K562 (cell line): ENCODE results near the gene PTPN18. TPM values are rescaled to one million over a fixed set of nuclear protein-coding genes. Genes with fewer than 3 reads are reported as not detected.
A peak's percentile ranks its signal among the peaks of the same experiment; 100 is the strongest.

ENCODE experiments used
- BCOR ChIP-seq: fragments of 450-650 bp; IDR thresholded peaks from 2 replicates; pipeline ENCODE4 v1.6.1; 2016
- CBFA2T3 ChIP-seq: fragments of 450-650 bp; IDR thresholded peaks from 2 replicates; pipeline ENCODE4 v1.6.1; 2017
- CBX2 ChIP-seq: fragments of 200-600 bp; sonication (generic); IDR thresholded peaks from one replicate; pipeline ENCODE4 v1.6.1; 2012; ENCODE audit warnings: mild to moderate bottlenecking, low read length, inconsistent platforms; ENCODE audit not compliant: insufficient read depth, poor library complexity, severe bottlenecking
- CGGBP1 ChIP-seq: fragments of 250-450 bp; sonication (Bioruptor Pico); IDR thresholded peaks from 2 replicates; pipeline ENCODE4 v1.9.0; 2021; ENCODE audit warnings: mild to moderate bottlenecking
- FOXK1 ChIP-seq: sonication (generic); formaldehyde crosslinking; IDR thresholded peaks from 2 replicates; pipeline ENCODE4 v1.8.0; 2022; ENCODE audit warnings: missing genetic modification reagents, mild to moderate bottlenecking, borderline replicate concordance
- FUS ChIP-seq: fragments of 200-400 bp; formaldehyde crosslinking; optimal IDR thresholded peaks from 2 replicates; pipeline ENCODE3; 2017; ENCODE audit warnings: low read depth, low read length
- HDAC6 ChIP-seq: IDR thresholded peaks from 2 replicates; pipeline ENCODE4 v1.6.1; 2012; ENCODE audit warnings: low read depth, mild to moderate bottlenecking, control low read depth, inconsistent platforms, low read length, moderate library complexity
- HNRNPH1 ChIP-seq: fragments of 200-400 bp; formaldehyde crosslinking; optimal IDR thresholded peaks from 2 replicates; pipeline ENCODE3; 2017; ENCODE audit warnings: low read depth, mild to moderate bottlenecking, low read length, moderate library complexity
- HSF4 ChIP-seq: fragments of 250-450 bp; sonication (Bioruptor Pico); IDR thresholded peaks from 2 replicates; pipeline ENCODE4 v2.1.2; 2022; ENCODE audit warnings: mild to moderate bottlenecking, moderate library complexity, borderline replicate concordance
- KDM2B ChIP-seq: fragments of 250-450 bp; sonication (Bioruptor Pico); IDR thresholded peaks from 2 replicates; pipeline ENCODE4 v1.8.0; 2021; ENCODE audit warnings: mild to moderate bottlenecking, moderate library complexity
- KLF6 ChIP-seq: fragments of 250-450 bp; sonication (Bioruptor Pico); IDR thresholded peaks from 2 replicates; pipeline ENCODE4 v1.4.0; 2020; ENCODE audit warnings: mild to moderate bottlenecking, moderate library complexity, borderline replicate concordance
- LARP7 ChIP-seq: fragments of 450-650 bp; IDR thresholded peaks from 2 replicates; pipeline ENCODE4 v1.6.1; 2016
- LEF1 ChIP-seq: fragments of 450-650 bp; IDR thresholded peaks from 2 replicates; pipeline ENCODE4 v1.6.1; 2016; ENCODE audit warnings: mild to moderate bottlenecking
- MYNN ChIP-seq, 2 experiments: sonication (generic); formaldehyde crosslinking in 1 of 2; IDR thresholded peaks; 2 replicates each; pipeline versions ENCODE4 v1.5.0 to v1.6.1; 2016 to 2020; ENCODE audit warnings: antibody characterized with exemption in 1 of 2, missing genetic modification reagents in 1 of 2
- NFATC3 ChIP-seq: fragments of 450-650 bp; IDR thresholded peaks from 2 replicates; pipeline ENCODE4 v1.6.1; 2017; ENCODE audit warnings: mild to moderate bottlenecking
- NFE2 ChIP-seq: IDR thresholded peaks from 2 replicates; pipeline ENCODE4 v1.6.1; 2014; ENCODE audit warnings: antibody characterized with exemption, low read depth
- NFYB ChIP-seq: IDR thresholded peaks from 2 replicates; pipeline ENCODE4 v1.6.1; 2011; ENCODE audit warnings: mild to moderate bottlenecking, moderate library complexity; ENCODE audit not compliant: insufficient read length; ENCODE audit errors: extremely low read depth
- RB1 ChIP-seq: fragments of 450-650 bp; IDR thresholded peaks from 2 replicates; pipeline ENCODE4 v1.6.1; 2017; ENCODE audit warnings: low read depth, mild to moderate bottlenecking
- RCOR1 ChIP-seq, 2 experiments: IDR thresholded peaks; 2 replicates each; pipeline ENCODE4 v1.6.1; 2012; ENCODE audit warnings: low read depth in 2 of 2, low read length in 2 of 2, borderline replicate concordance in 1 of 2, improper control_type of control experiment in 1 of 2
- SNAPC5 ChIP-seq: fragments of 250-450 bp; sonication (Bioruptor Pico); IDR thresholded peaks from 2 replicates; pipeline ENCODE4 v1.8.0; 2021; ENCODE audit warnings: moderate library complexity, mild to moderate bottlenecking, inconsistent platforms
- SRSF7 ChIP-seq: fragments of 200-400 bp; formaldehyde crosslinking; optimal IDR thresholded peaks from 2 replicates; pipeline ENCODE3; 2017; ENCODE audit warnings: mild to moderate bottlenecking, low read depth, low read length
- U2AF1 ChIP-seq: fragments of 200-400 bp; formaldehyde crosslinking; optimal IDR thresholded peaks from 2 replicates; pipeline ENCODE3; 2017; ENCODE audit warnings: mild to moderate bottlenecking, low read depth, low read length, moderate library complexity
- ZBTB33 ChIP-seq: sonication (generic); formaldehyde crosslinking; IDR thresholded peaks from 2 replicates; pipeline ENCODE4 v1.8.1; 2023; ENCODE audit warnings: mild to moderate bottlenecking, missing genetic modification reagents
- ZBTB7A ChIP-seq: IDR thresholded peaks from 2 replicates; pipeline ENCODE4 v1.6.1; 2011; ENCODE audit warnings: low read depth, mild to moderate bottlenecking, low read length, moderate library complexity, borderline replicate concordance; ENCODE audit not compliant: control insufficient read depth
- ZFX ChIP-seq: sonication (generic); formaldehyde crosslinking; IDR thresholded peaks from 2 replicates; pipeline ENCODE4 v1.8.0; 2022; ENCODE audit warnings: mild to moderate bottlenecking, missing genetic modification reagents, moderate library complexity
- ZKSCAN1 ChIP-seq: fragments of 150-350 bp; IDR thresholded peaks from 2 replicates; pipeline ENCODE4 v1.6.1; 2016; ENCODE audit warnings: low read depth, low read length
- ZNF134 ChIP-seq: fragments of 250-450 bp; sonication (Bioruptor Pico); conservative IDR thresholded peaks from 2 replicates; pipeline ENCODE4 v1.4.0; 2020
- ZNF146 ChIP-seq: IDR thresholded peaks from one replicate; pipeline ENCODE4 v1.6.1; 2018; ENCODE audit warnings: missing compliant biosample characterization; ENCODE audit not compliant: unreplicated experiment
- ZNF175 ChIP-seq: fragments of 200-800 bp; sonication (Bioruptor generic); IDR thresholded peaks from 2 replicates; pipeline ENCODE4 v1.6.1; 2016; ENCODE audit warnings: low read depth, mild to moderate bottlenecking, missing genetic modification characterization, missing compliant biosample characterization
- ZNF431 ChIP-seq: sonication (generic); formaldehyde crosslinking; IDR thresholded peaks from 2 replicates; pipeline ENCODE4 v1.8.0; 2022; ENCODE audit warnings: mild to moderate bottlenecking, missing genetic modification reagents
- ZNF699 ChIP-seq: fragments of 250-450 bp; sonication (Bioruptor Pico); IDR thresholded peaks from 2 replicates; pipeline ENCODE4 v1.8.0; 2021; ENCODE audit warnings: mild to moderate bottlenecking, moderate library complexity; ENCODE audit not compliant: insufficient replicate concordance
- polyA plus RNA-seq, 8 experiments: library from polyadenylated mRNA; depleted of rRNA in 4 of 8; stranded (reverse) in 5 of 8; unstranded in 3 of 8; fragments of >200 nt; fragmentation: Nextera tagmentation in 2 of 8; fragmentation: Illumina TruSeq in 1 of 8; extraction: Ambion mirVana in 2 of 8; extraction: Trizol in 1 of 8; gene quantifications; 2 replicates each; pipeline versions ENCODE4 v1.2.1 to v1.2.3, GENCODE V29; 2011 to 2014; ENCODE audit warnings: inconsistent platforms in 1 of 8, missing spikeins in 1 of 8
- total RNA-seq, 7 experiments: library from RNA; depleted of rRNA in 6 of 7; stranded (reverse); fragments of >200 nt in 6 of 7; fragmentation: Illumina TruSeq in 2 of 7; extraction: Trizol in 2 of 7; gene quantifications; 2 replicates each; pipeline versions ENCODE4 v1.2.1 to v1.2.3, GENCODE V29; 2011 to 2021; ENCODE audit warnings: low replicate concordance in 1 of 7

The PTPN18 gene
- total and polyA plus RNA-seq, 9 of the 15 experiments (the other 6 are each of a cell fraction or from before 2014, with no cell fraction given), result 11.6 to 90.7 (median 49.6) TPM

- TF ChIP-seq U2AF1, result no peak
- TF ChIP-seq CGGBP1 (CRISPR knock-in tag), result no peak
- TF ChIP-seq FOXK1 (CRISPR knock-in tag), result no peak
- TF ChIP-seq ZNF134 (CRISPR knock-in tag), result no peak
- no peak for TF ChIP-seq ZNF175 (CRISPR knock-in tag)
- no peak for TF ChIP-seq LARP7
- no peak for TF ChIP-seq SNAPC5 (CRISPR knock-in tag)
- no peak for TF ChIP-seq HDAC6
- no peak for TF ChIP-seq ZBTB33 (CRISPR knock-in tag)
- TF ChIP-seq ZNF699 (CRISPR knock-in tag), result no peak
- peak; percentile 17; the same call in 1 of the 2 replicates for TF ChIP-seq ZFX (CRISPR knock-in tag)
- no peak for TF ChIP-seq HNRNPH1
- TF ChIP-seq ZNF431 (CRISPR knock-in tag), result no peak
- 0 out of 2 replicates have a peak, but pooled peaks have one; percentile 26 for TF ChIP-seq KDM2B (CRISPR knock-in tag)
- TF ChIP-seq SRSF7, result no peak
- TF ChIP-seq MYNN (IDR thresholded peaks at IDR 0.05), result no peak
- no peak for TF ChIP-seq MYNN (CRISPR knock-in tag; IDR thresholded peaks at IDR 0.05)
- no peak for TF ChIP-seq CBFA2T3
- TF ChIP-seq ZBTB7A, result no peak
- no peak for TF ChIP-seq FUS
- peak; percentile 91 for TF ChIP-seq NFATC3
- TF ChIP-seq HSF4 (CRISPR knock-in tag), result no peak
- TF ChIP-seq RCOR1 (IDR thresholded peaks at IDR 0.05; ENCODE audit: borderline replicate concordance in 1 of 2, low read depth in 2 of 2, low read length in 2 of 2), result peak in 1 of 2 experiments; percentile 40; a peak in 2 of 4 replicates
- TF ChIP-seq ZNF146, result no peak
- TF ChIP-seq BCOR, result 0 out of 2 replicates have a peak, but pooled peaks have one; percentile 7
- TF ChIP-seq LEF1, result no peak; the same call in 1 of the 2 replicates
- TF ChIP-seq NFYB, result no peak
- no peak for TF ChIP-seq CBX2
- TF ChIP-seq KLF6 (CRISPR knock-in tag), result no peak
- TF ChIP-seq ZKSCAN1, result no peak
- TF ChIP-seq RB1, result no peak; the same call in 1 of the 2 replicates
- no peak for TF ChIP-seq NFE2
Observed at GRCh38 chr2:130342020-130342532, 13.8 kb upstream of the PTPN18 start (continued).
